ENCODE results near the gene SLC31A1. TPM values are rescaled to one million over a fixed set of nuclear protein-coding genes. Genes with fewer than 3 reads are reported as not detected.
A peak's percentile ranks its signal among the peaks of the same experiment; 100 is the strongest.
"Not testable (repeated sequence)": the region's sequence is repeated elsewhere in the genome, so short reads cannot be mapped to it uniquely, and the experiment has no call there.

SLC31A1 gene
- total RNA-seq, 1 experiment from 2014 or later: 34.4 TPM

- no peak for TF ChIP-seq CTCF (conservative IDR thresholded peaks at IDR 0.05)
- H3K9ac ChIP-seq (ENCODE audit: extremely low read depth, insufficient read length, low read length): no peak overlapping the region
- no peaks in the 10 kb centered on the region for H4K20me1 ChIP-seq (ENCODE audit: control insufficient read depth, insufficient read depth, insufficient read length)
- no peak overlapping the region for H2BK15ac ChIP-seq (ENCODE audit: low read depth, low read length)
- H3K27ac ChIP-seq (ENCODE audit: insufficient read length, low read depth, low read length): no peak overlapping the region
- peaks cover 4% of the 10 kb centered on the region for H3K79me1 ChIP-seq (ENCODE audit: insufficient read depth, low read depth, low read length, poor library complexity, severe bottlenecking)
- no peak overlapping the region for H3T11ph ChIP-seq (ENCODE audit: low read length)
- H4K8ac ChIP-seq (replicated peaks; ENCODE audit: insufficient read length, low read depth, low read length): no peak overlapping the region
- H2BK20ac ChIP-seq (ENCODE audit: low read depth, low read length, poor library complexity, severe bottlenecking): no peak overlapping the region
- H3K9me3 ChIP-seq (ENCODE audit: control insufficient read depth, low read depth, low read length): no peaks in the 10 kb centered on the region
- H3K23ac ChIP-seq (ENCODE audit: insufficient read length, low read depth, low read length): no peak overlapping the region
- H3K79me2 ChIP-seq (ENCODE audit: insufficient read depth, low read length): peaks cover 2% of the 10 kb centered on the region; the same call in 1 of the 2 replicates
- no peak overlapping the region for H3K56ac ChIP-seq (ENCODE audit: insufficient read length, low read depth, low read length)
- H4K91ac ChIP-seq (ENCODE audit: insufficient read length, low read depth, low read length): no peak overlapping the region
- no peak overlapping the region for H2BK12ac ChIP-seq (ENCODE audit: insufficient read length, low read depth, low read length)
- no peaks in the 10 kb centered on the region for H3K4me1 Mint-ChIP-seq
- H4K5ac ChIP-seq (ENCODE audit: insufficient read length, low read depth, low read length): no peak overlapping the region
- no peak overlapping the region for H3K27ac Mint-ChIP-seq
- H2BK120ac ChIP-seq (ENCODE audit: low read depth, low read length, poor library complexity, severe bottlenecking): no peak overlapping the region
- DNase-seq: no peak
- WGBS (ENCODE audit: extremely low coverage, insufficient read length, low lambda C conversion rate): no CpG with 5 or more reads among the region's 2 CpGs
- no peak overlapping the region for H3K4me2 ChIP-seq (ENCODE audit: insufficient read depth, insufficient read length, low read length)
- no peak overlapping the region for H2BK5ac ChIP-seq (ENCODE audit: insufficient read length, low read length)
- H3K9me3 Mint-ChIP-seq: no peaks in the 10 kb centered on the region
- no peaks in the 10 kb centered on the region for H3K27me3 ChIP-seq (ENCODE audit: insufficient read depth, low read length)
- H3K4ac ChIP-seq (ENCODE audit: low read depth, low read length): no peak overlapping the region
- H3K27me3 Mint-ChIP-seq (ENCODE audit: low read depth): no peaks in the 10 kb centered on the region
- no peak overlapping the region for H3K14ac ChIP-seq (ENCODE audit: insufficient read depth, low read length)
- H3K4me1 ChIP-seq (ENCODE audit: insufficient read depth, low read length): no peaks in the 10 kb centered on the region
- no peaks in the 10 kb centered on the region for H3K23me2 ChIP-seq (ENCODE audit: insufficient read length, low read depth, low read length, poor library complexity, severe bottlenecking)
- no peak overlapping the region for H3K4me3 Mint-ChIP-seq
- H2AK5ac ChIP-seq (ENCODE audit: insufficient read length, low read length): no peak overlapping the region
- H2AFZ ChIP-seq (ENCODE audit: low read length): no peak overlapping the region
- no peaks in the 10 kb centered on the region; a peak in 1 of 7 replicates for H3K36me3 Mint-ChIP-seq (ENCODE audit: insufficient read depth in 1 of 3, low read depth in 3 of 3)
- H3K18ac ChIP-seq (ENCODE audit: insufficient read length, low read depth, low read length): no peak overlapping the region
Observed at GRCh38 chr9:113231701-113232100, 10.4 kb downstream of the SLC31A1 start.

GRCh38 chr9:113235701-113236255 is 14.4 kb downstream of the SLC31A1 start:
- not testable (repeated sequence) for H3T11ph ChIP-seq (ENCODE audit: low read length); H3K4me2 ChIP-seq (ENCODE audit: insufficient read depth, insufficient read length, low read length); H3K27me3 Mint-ChIP-seq (ENCODE audit: low read depth); H3K4me1 ChIP-seq (ENCODE audit: insufficient read depth, low read length); H3K23me2 ChIP-seq (ENCODE audit: insufficient read length, low read depth, low read length, poor library complexity, severe bottlenecking); H2AK5ac ChIP-seq (ENCODE audit: insufficient read length, low read length); H3K36me3 Mint-ChIP-seq (ENCODE audit: insufficient read depth in 1 of 3, low read depth in 3 of 3); H4K20me1 ChIP-seq (ENCODE audit: control insufficient read depth, insufficient read depth, insufficient read length); H3K9me3 Mint-ChIP-seq; H3K14ac ChIP-seq (ENCODE audit: insufficient read depth, low read length); H3K23ac ChIP-seq (ENCODE audit: insufficient read length, low read depth, low read length); H3K27me3 ChIP-seq (ENCODE audit: insufficient read depth, low read length); H3K79me1 ChIP-seq (ENCODE audit: insufficient read depth, low read depth, low read length, poor library complexity, severe bottlenecking); H3K56ac ChIP-seq (ENCODE audit: insufficient read length, low read depth, low read length); DNase-seq; H3K4me3 Mint-ChIP-seq; H3K4ac ChIP-seq (ENCODE audit: low read depth, low read length); H2BK120ac ChIP-seq (ENCODE audit: low read depth, low read length, poor library complexity, severe bottlenecking); H4K5ac ChIP-seq (ENCODE audit: insufficient read length, low read depth, low read length); H3K79me2 ChIP-seq (ENCODE audit: insufficient read depth, low read length); H4K8ac ChIP-seq (replicated peaks; ENCODE audit: insufficient read length, low read depth, low read length); H2BK20ac ChIP-seq (ENCODE audit: low read depth, low read length, poor library complexity, severe bottlenecking); H2BK12ac ChIP-seq (ENCODE audit: insufficient read length, low read depth, low read length); H2BK5ac ChIP-seq (ENCODE audit: insufficient read length, low read length); H3K9ac ChIP-seq (ENCODE audit: extremely low read depth, insufficient read length, low read length); H2BK15ac ChIP-seq (ENCODE audit: low read depth, low read length); H3K27ac ChIP-seq (ENCODE audit: insufficient read length, low read depth, low read length); H2AFZ ChIP-seq (ENCODE audit: low read length); H3K4me1 Mint-ChIP-seq; H4K91ac ChIP-seq (ENCODE audit: insufficient read length, low read depth, low read length); H3K18ac ChIP-seq (ENCODE audit: insufficient read length, low read depth, low read length); H3K9me3 ChIP-seq (ENCODE audit: control insufficient read depth, low read depth, low read length)
- no CpG with 5 or more reads among the region's 10 CpGs for WGBS (ENCODE audit: extremely low coverage, insufficient read length, low lambda C conversion rate)
- H3K27ac Mint-ChIP-seq: peak overlapping the region in 1 of 3 experiments; percentile 70; a peak in 1 of 7 replicates

All from H9 (cell line).